ENCODE results near the gene PA2G4.

DNA sequence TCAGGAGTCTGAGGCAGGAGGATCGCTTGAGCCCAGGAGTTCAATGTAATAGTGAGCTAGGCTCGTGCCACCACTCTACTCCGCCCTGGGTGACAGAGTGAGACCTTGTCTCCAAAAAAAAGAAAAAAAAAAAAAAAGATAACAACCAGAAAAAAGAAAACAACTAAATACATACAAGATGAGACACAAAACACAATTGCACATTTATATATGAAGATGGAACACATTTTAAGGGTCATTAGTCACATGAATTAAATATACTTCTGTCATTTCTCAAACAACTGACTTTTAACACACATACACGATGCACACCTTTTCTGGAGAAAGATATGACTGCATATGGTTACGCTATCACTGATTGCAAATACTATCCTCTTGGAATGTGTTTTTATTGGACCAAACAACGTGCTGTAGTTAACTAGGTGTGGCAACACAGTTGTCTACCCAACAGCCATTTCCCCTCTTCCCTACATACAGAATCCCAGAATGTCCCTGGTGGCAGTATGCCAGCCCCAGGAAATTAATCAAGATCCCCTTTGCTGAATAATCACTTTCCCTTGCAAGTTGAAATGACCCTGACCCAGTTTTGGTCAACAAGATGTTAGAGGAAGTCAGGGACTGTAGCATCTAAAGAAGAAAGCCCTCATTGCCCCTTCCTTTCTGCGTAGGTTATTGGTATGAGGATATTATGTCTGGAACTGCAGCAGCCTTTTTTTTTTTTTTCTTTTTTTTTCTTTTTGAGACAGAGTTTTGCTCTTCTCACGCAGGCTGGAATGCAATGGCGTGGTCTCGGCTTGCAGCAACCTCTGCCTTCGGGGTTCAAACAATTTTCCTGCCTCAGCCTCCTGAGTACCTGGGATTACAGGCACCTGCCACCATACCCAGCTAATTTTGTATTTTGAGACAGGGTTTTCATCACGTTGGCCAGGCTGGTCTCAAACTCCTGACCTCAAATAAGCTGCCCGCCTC lies 42.4 kb downstream of the PA2G4 start:
- TF ChIP-seq, protein P1, sequence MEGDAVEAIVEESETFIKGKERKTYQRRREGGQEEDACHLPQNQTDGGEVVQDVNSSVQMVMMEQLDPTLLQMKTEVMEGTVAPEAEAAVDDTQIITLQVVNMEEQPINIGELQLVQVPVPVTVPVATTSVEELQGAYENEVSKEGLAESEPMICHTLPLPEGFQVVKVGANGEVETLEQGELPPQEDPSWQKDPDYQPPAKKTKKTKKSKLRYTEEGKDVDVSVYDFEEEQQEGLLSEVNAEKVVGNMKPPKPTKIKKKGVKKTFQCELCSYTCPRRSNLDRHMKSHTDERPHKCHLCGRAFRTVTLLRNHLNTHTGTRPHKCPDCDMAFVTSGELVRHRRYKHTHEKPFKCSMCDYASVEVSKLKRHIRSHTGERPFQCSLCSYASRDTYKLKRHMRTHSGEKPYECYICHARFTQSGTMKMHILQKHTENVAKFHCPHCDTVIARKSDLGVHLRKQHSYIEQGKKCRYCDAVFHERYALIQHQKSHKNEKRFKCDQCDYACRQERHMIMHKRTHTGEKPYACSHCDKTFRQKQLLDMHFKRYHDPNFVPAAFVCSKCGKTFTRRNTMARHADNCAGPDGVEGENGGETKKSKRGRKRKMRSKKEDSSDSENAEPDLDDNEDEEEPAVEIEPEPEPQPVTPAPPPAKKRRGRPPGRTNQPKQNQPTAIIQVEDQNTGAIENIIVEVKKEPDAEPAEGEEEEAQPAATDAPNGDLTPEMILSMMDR (conservative IDR thresholded peaks at IDR 0.05 in 1 of 2, IDR thresholded peaks at IDR 0.05 in 1 of 2; ENCODE audit: low read depth in 1 of 2, low read length in 2 of 2): no peak
- no peak for TF ChIP-seq EZH2 (IDR thresholded peaks at IDR 0.05; ENCODE audit: low read length, missing control alignments)
